WI38 (cell line): ENCODE results near the gene SFPQ.
"Not testable (repeated sequence)": the region's sequence is repeated elsewhere in the genome, so short reads cannot be mapped to it uniquely, and the experiment has no call there.

ENCODE experiments used
- H3K4me3 ChIP-seq: 2 replicates; pipeline ENCODE4 v1.5.1; 2011; ENCODE audit warnings: low read depth, mild to moderate bottlenecking, control low read depth, low read length
- CTCF ChIP-seq: IDR thresholded peaks from 2 replicates; pipeline ENCODE4 v1.5.1; 2012; ENCODE audit warnings: low read depth, mild to moderate bottlenecking, control low read depth, low read length

Gene SFPQ

GRCh38 chr1:35192853-35193664, at the start of gene SFPQ:
TSS of gene SFPQ (minus strand) at chr1:35193145. CDS start at chr1:35193049, 96 bp downstream.
- no peak for TF ChIP-seq CTCF
- peak within 1 kb of the TSS; percentile 96 for H3K4me3 ChIP-seq

GRCh38 chr1:35236772-35237171, 43.8 kb upstream of the SFPQ start:
- not testable (repeated sequence) for H3K4me3 ChIP-seq

- H3K4me3 ChIP-seq: no peak overlapping the region
- no peak for TF ChIP-seq CTCF
These were observed 38.3 kb upstream of the SFPQ start for GRCh38 chr1:35231287-35231686.

- no peak overlapping the region for H3K4me3 ChIP-seq
- TF ChIP-seq CTCF: no peak
These were observed 36.8 kb upstream of the SFPQ start for GRCh38 chr1:35229587-35230360.

- TF ChIP-seq CTCF: no peak
- no peak overlapping the region for H3K4me3 ChIP-seq
These were observed 33.6 kb upstream of the SFPQ start for GRCh38 chr1:35226546-35226945.

GRCh38 chr1:35223084-35223630, 30.2 kb upstream of the SFPQ start:
- no peak for TF ChIP-seq CTCF
- H3K4me3 ChIP-seq: no peak overlapping the region

GRCh38 chr1:35222322-35223083, 29.6 kb upstream of the SFPQ start:
- TF ChIP-seq CTCF: no peak
- no peak overlapping the region for H3K4me3 ChIP-seq
